ENCODE data around the gene RPL5.

RPL5 gene

DNA sequence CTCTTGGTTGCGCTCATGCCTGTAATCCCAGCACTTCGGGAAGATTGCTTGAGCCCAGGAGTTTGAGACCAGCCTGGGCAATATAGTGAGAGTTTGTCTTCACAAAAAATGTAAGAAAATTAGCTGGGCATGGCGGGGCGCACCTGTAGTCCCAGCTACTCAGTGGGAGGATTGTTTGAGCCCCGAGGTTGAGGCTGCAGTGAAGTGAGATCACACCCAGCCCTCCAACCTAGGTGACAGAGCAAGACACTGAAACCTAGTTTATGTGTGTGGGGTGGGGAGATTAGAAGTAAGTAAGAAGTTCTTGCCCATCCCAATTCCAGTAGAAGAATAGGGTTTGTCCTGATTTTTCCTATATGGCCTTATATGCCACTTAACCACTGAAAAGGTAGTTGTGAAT is 2.0 kb downstream of the RPL5 start:
- peaks cover 71% of the 10 kb centered on the region for H3K79me2 ChIP-seq (ENCODE audit: low read length)
- no peak for DNase-seq
- TF ChIP-seq EZH2phosphoT487 (IDR thresholded peaks at IDR 0.05; ENCODE audit: low read length) (no peak), EZH2 (optimal IDR thresholded peaks at IDR 0.05; ENCODE audit: low read depth, low read length) (no peak)
- TF ChIP-seq, protein P1, sequence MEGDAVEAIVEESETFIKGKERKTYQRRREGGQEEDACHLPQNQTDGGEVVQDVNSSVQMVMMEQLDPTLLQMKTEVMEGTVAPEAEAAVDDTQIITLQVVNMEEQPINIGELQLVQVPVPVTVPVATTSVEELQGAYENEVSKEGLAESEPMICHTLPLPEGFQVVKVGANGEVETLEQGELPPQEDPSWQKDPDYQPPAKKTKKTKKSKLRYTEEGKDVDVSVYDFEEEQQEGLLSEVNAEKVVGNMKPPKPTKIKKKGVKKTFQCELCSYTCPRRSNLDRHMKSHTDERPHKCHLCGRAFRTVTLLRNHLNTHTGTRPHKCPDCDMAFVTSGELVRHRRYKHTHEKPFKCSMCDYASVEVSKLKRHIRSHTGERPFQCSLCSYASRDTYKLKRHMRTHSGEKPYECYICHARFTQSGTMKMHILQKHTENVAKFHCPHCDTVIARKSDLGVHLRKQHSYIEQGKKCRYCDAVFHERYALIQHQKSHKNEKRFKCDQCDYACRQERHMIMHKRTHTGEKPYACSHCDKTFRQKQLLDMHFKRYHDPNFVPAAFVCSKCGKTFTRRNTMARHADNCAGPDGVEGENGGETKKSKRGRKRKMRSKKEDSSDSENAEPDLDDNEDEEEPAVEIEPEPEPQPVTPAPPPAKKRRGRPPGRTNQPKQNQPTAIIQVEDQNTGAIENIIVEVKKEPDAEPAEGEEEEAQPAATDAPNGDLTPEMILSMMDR (IDR thresholded peaks at IDR 0.05; ENCODE audit: low read length), result no peak

DNA sequence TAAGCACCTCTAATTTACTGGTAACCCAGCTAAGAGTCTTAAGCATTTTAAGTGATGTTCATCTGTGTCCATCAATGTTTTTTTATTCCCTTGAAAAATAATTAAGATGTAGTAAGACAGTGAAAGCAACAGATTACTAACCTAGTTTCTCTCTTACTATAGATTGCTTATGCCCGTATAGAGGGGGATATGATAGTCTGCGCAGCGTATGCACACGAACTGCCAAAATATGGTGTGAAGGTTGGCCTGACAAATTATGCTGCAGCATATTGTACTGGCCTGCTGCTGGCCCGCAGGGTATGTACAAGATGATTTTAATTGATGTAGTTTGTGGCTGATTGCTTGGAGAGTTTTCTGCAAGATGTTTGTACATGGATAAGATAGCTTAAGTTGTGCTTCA is 2.8 kb downstream of the RPL5 start:
- Histone ChIP-seq H3K4me2 (ENCODE audit: low read depth, low read length) (peak overlapping the region; percentile 78; the same call in 1 of the 2 replicates), H3K9me2 (replicated peaks; ENCODE audit: insufficient read depth, low read length) (no peaks in the 10 kb centered on the region), H2AFZ (ENCODE audit: low read length) (no peak overlapping the region), H3K27me3 (replicated peaks; ENCODE audit: insufficient read depth, low read length) (no peaks in the 10 kb centered on the region), H3K4me1 (ENCODE audit: low read length) (peaks cover 3% of the 10 kb centered on the region; the same call in 1 of the 2 replicates), H3K79me2 (ENCODE audit: low read length) (peaks cover 78% of the 10 kb centered on the region), H4K20me1 (ENCODE audit: insufficient read depth, low read length) (peaks cover 48% of the 10 kb centered on the region), H3K36me3 (replicated peaks; ENCODE audit: insufficient read depth, low read length) (no peaks in the 10 kb centered on the region; the same call in 1 of the 2 replicates), H3K4me3 (ENCODE audit: low read length) (no peak overlapping the region), H3K9ac (ENCODE audit: low read length) (no peak overlapping the region), H3K9me3 (replicated peaks; ENCODE audit: insufficient read depth, low read length) (no peaks in the 10 kb centered on the region), H3F3A (ENCODE audit: insufficient read depth, low read length) (peaks cover 2% of the 10 kb centered on the region; the same call in 1 of the 2 replicates), H3K27ac (ENCODE audit: low read length) (no peak overlapping the region)
- TF ChIP-seq EZH2phosphoT487 (IDR thresholded peaks at IDR 0.05; ENCODE audit: low read length) (no peak), EZH2 (optimal IDR thresholded peaks at IDR 0.05; ENCODE audit: low read depth, low read length) (no peak)
- TF ChIP-seq, protein P1 (IDR thresholded peaks at IDR 0.05; ENCODE audit: low read length), result no peak
- no peak for DNase-seq

More for the DNA sequence above, 2.0 kb downstream of the RPL5 start:
- H3K36me3 ChIP-seq (replicated peaks; ENCODE audit: insufficient read depth, low read length), result no peaks in the 10 kb centered on the region; the same call in 1 of the 2 replicates
- no peak overlapping the region for H2AFZ ChIP-seq (ENCODE audit: low read length)
- peak overlapping the region; percentile 90 for H3K4me3 ChIP-seq (ENCODE audit: low read length)
- peaks cover 2% of the 10 kb centered on the region; the same call in 1 of the 2 replicates for H3F3A ChIP-seq (ENCODE audit: insufficient read depth, low read length)
- no peak overlapping the region; the same call in 1 of the 2 replicates for H3K27ac ChIP-seq (ENCODE audit: low read length)
- peaks cover 3% of the 10 kb centered on the region; the same call in 1 of the 2 replicates for H3K4me1 ChIP-seq (ENCODE audit: low read length)
- H3K27me3 ChIP-seq (replicated peaks; ENCODE audit: insufficient read depth, low read length), result no peaks in the 10 kb centered on the region
- no peaks in the 10 kb centered on the region for H3K9me3 ChIP-seq (replicated peaks; ENCODE audit: insufficient read depth, low read length)
- peaks cover 45% of the 10 kb centered on the region for H4K20me1 ChIP-seq (ENCODE audit: insufficient read depth, low read length)
- peak overlapping the region; percentile 78; the same call in 1 of the 2 replicates for H3K4me2 ChIP-seq (ENCODE audit: low read depth, low read length)
- H3K9ac ChIP-seq (ENCODE audit: low read length), result peak overlapping the region; percentile 96; the same call in 1 of the 2 replicates
- no peaks in the 10 kb centered on the region for H3K9me2 ChIP-seq (replicated peaks; ENCODE audit: insufficient read depth, low read length)

DNA sequence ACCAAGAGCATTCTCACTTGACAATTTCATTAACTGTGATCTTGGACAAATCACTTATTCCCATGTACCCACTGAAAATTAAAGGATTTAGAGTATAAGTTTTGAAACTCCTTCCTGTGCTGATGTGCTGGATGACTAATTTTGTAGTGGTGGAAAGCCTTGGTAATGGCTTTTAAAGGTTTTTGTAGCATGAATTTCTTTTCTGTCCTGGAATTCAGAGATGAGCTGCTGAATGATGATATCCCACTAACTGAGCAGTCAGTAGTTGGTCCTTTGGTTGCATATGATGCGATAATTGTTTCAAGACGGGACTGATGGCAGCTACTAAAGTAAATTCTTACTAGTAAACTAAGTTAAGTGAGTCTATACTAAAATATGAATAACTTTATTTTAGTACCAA is 5.2 kb downstream of the RPL5 start:
- Histone ChIP-seq H3K27me3 (replicated peaks; ENCODE audit: insufficient read depth, low read length) (no peaks in the 10 kb centered on the region), H4K20me1 (ENCODE audit: insufficient read depth, low read length) (peaks cover 55% of the 10 kb centered on the region), H3K4me3 (ENCODE audit: low read length) (no peak overlapping the region), H3K4me1 (ENCODE audit: low read length) (no peaks in the 10 kb centered on the region; the same call in 1 of the 2 replicates), H3F3A (ENCODE audit: insufficient read depth, low read length) (peaks cover 6% of the 10 kb centered on the region; the same call in 1 of the 2 replicates), H2AFZ (ENCODE audit: low read length) (no peak overlapping the region), H3K27ac (ENCODE audit: low read length) (no peak overlapping the region), H3K36me3 (replicated peaks; ENCODE audit: insufficient read depth, low read length) (no peaks in the 10 kb centered on the region; the same call in 1 of the 2 replicates), H3K9me3 (replicated peaks; ENCODE audit: insufficient read depth, low read length) (no peaks in the 10 kb centered on the region), H3K9me2 (replicated peaks; ENCODE audit: insufficient read depth, low read length) (no peaks in the 10 kb centered on the region), H3K79me2 (ENCODE audit: low read length) (peaks cover 91% of the 10 kb centered on the region), H3K4me2 (ENCODE audit: low read depth, low read length) (no peak overlapping the region), H3K9ac (ENCODE audit: low read length) (no peak overlapping the region)
- TF ChIP-seq EZH2 (optimal IDR thresholded peaks at IDR 0.05; ENCODE audit: low read depth, low read length) (no peak), EZH2phosphoT487 (IDR thresholded peaks at IDR 0.05; ENCODE audit: low read length) (no peak)
- TF ChIP-seq, protein P1 (IDR thresholded peaks at IDR 0.05; ENCODE audit: low read length), result no peak
- no peak for DNase-seq
